Measurements from ENCODE around the gene PROX1. TPM values are rescaled to one million over a fixed set of nuclear protein-coding genes. Genes with fewer than 3 reads are reported as not detected.

PROX1 gene
- total and polyA plus RNA-seq, 8 donors = 0.23 to 6.1 (median 2.7) TPM

DNA sequence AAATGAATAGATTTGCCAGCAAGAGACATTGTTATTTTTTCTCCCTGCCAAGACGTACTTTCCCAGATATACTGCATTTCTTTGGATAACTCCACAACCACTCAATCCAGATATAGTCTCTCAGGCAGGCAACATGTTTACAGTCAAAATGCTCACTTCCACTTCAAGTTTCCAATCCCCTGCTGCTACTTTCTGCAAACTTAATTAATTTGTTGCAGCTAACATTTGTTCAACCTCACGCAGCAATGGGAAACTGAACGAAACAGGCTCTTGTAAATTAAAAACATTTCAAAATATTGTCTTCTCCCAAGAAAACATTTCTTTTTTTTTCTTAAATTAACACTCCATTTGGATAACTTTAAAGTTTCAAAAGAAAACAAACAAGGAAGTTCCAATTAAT, 45.7 kb upstream of the PROX1 start:
- H3K27ac ChIP-seq = no peak overlapping the region
- H3K4me1 ChIP-seq = no peaks in the 10 kb centered on the region
- H3K27me3 ChIP-seq = no peaks in the 10 kb centered on the region
- WGBS, 5 donors = 58 to 79% (median 71%) methylated on average over 3 of the region's 3 CpGs
- intact Hi-C loops (cut with DNase I; ENCODE audit: low total_unique reads) = no loop called here
- H3K9me3 ChIP-seq = no peaks in the 10 kb centered on the region
- TF ChIP-seq, protein P1, sequence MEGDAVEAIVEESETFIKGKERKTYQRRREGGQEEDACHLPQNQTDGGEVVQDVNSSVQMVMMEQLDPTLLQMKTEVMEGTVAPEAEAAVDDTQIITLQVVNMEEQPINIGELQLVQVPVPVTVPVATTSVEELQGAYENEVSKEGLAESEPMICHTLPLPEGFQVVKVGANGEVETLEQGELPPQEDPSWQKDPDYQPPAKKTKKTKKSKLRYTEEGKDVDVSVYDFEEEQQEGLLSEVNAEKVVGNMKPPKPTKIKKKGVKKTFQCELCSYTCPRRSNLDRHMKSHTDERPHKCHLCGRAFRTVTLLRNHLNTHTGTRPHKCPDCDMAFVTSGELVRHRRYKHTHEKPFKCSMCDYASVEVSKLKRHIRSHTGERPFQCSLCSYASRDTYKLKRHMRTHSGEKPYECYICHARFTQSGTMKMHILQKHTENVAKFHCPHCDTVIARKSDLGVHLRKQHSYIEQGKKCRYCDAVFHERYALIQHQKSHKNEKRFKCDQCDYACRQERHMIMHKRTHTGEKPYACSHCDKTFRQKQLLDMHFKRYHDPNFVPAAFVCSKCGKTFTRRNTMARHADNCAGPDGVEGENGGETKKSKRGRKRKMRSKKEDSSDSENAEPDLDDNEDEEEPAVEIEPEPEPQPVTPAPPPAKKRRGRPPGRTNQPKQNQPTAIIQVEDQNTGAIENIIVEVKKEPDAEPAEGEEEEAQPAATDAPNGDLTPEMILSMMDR (IDR thresholded peaks at IDR 0.05) = no peak
- TF ChIP-seq POLR2AphosphoS5 (IDR thresholded peaks at IDR 0.05) (no peak), EP300 (IDR thresholded peaks at IDR 0.05) (no peak), POLR2A (IDR thresholded peaks at IDR 0.05) (no peak)
- DNase-seq = no peak
- no peak overlapping the region for H3K4me3 ChIP-seq
- H3K36me3 ChIP-seq = no peaks in the 10 kb centered on the region

DNA sequence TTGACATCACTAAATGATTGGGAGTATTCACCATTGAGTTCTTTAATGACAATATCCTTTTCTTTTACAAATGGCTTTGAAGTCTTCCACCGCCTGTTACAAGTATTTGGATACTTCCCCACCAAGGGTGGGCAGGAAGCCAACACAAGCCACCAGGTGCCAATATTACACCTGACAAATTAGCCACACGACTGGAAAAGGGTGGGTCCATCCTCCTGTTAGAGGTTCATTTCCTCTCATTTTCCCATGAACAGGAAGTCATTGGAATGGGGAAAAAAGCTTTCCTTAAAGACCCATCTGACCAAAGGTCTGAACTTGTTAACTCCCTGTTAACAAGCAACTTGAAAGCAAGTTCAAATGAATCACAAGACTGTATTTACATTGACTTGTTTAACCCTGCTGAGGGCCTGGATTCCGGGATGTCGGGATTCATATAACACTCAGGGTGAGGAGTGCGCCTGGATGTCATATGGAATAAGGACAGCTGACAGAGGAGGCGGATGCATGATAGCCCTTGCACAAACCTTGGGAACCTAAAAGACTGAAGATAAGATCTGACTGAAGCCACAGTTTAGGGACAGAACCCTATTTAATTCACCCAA, 40.5 kb upstream of the PROX1 start:
- no peak overlapping the region for H3K4me3 ChIP-seq
- no peaks in the 10 kb centered on the region for H3K36me3 ChIP-seq
- no peaks in the 10 kb centered on the region for H3K4me1 ChIP-seq
- no peaks in the 10 kb centered on the region for H3K27me3 ChIP-seq
- peak; percentile 1 to 45 for DNase-seq
- H3K27ac ChIP-seq = no peak overlapping the region
- no peaks in the 10 kb centered on the region for H3K9me3 ChIP-seq
- intact Hi-C loops (cut with DNase I; ENCODE audit: low total_unique reads) = no loop called here
- 45 to 60% (median 49%) methylated on average over 6 of the region's 6 CpGs for WGBS, 5 donors
- TF ChIP-seq EP300 (IDR thresholded peaks at IDR 0.05) (no peak), POLR2AphosphoS5 (IDR thresholded peaks at IDR 0.05) (no peak), POLR2A (IDR thresholded peaks at IDR 0.05) (no peak)
- TF ChIP-seq, protein P1 (IDR thresholded peaks at IDR 0.05) = no peak

DNA sequence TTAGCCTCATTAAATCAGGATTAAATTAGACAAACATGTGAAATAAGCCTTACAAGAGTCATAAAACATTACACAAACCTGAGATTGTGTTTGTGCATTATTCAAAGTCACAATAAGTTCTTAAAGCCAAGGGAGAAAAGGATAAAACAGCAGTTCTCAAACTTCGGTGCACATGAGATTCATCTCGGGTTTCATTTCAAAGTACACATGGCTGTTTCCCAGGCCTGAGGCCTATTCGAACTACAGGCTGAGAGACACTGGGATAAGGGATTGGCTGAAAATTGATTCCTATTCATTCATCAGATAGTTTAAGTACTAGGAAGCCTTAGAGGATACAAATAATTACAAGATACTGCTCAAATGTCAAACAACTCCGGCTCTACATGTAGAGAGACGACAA, 35.9 kb upstream of the PROX1 start:
- TF ChIP-seq, protein P1 (IDR thresholded peaks at IDR 0.05) = no peak
- TF ChIP-seq POLR2AphosphoS5 (IDR thresholded peaks at IDR 0.05) = no peak
- TF ChIP-seq EP300 (IDR thresholded peaks at IDR 0.05) = no peak
- TF ChIP-seq POLR2A (IDR thresholded peaks at IDR 0.05) = no peak
- Histone ChIP-seq H3K27ac (no peak overlapping the region), H3K4me1 (no peaks in the 10 kb centered on the region), H3K4me3 (no peak overlapping the region), H3K27me3 (no peaks in the 10 kb centered on the region), H3K36me3 (no peaks in the 10 kb centered on the region), H3K9me3 (no peaks in the 10 kb centered on the region)
- 71 to 87% (median 85%) methylated on average over 5 of the region's 5 CpGs for WGBS, 5 donors
- intact Hi-C loops (cut with DNase I; ENCODE audit: low total_unique reads) = no loop called here
- no peak for DNase-seq

DNA sequence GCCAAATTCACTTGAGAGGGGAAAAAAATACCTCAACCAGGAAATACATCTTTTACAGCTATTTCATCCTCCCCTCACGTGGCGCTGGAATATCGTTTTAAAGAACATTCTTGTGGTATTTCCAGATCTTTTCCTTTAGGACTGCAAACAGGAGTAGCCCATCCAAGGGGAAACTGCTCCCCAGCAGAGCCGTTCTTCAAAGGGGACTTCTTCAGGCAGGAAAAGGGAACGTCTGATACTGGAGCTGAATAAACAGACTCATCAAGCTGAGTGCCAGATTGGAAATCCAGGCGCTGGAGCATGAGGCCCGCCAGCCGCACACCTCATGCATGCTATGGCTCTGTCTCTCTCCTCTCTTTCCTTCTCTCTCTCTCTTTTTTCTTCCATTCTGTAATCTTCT, 34.0 kb upstream of the PROX1 start:
- no peaks in the 10 kb centered on the region for H3K9me3 ChIP-seq
- no peaks in the 10 kb centered on the region for H3K4me1 ChIP-seq
- H3K36me3 ChIP-seq = no peaks in the 10 kb centered on the region
- intact Hi-C loops (cut with DNase I; ENCODE audit: low total_unique reads) = no loop called here
- H3K27ac ChIP-seq = no peak overlapping the region
- no peak overlapping the region for H3K4me3 ChIP-seq
- TF ChIP-seq, protein P1 (IDR thresholded peaks at IDR 0.05) = no peak
- TF ChIP-seq POLR2AphosphoS5 (IDR thresholded peaks at IDR 0.05) = no peak
- TF ChIP-seq EP300 (IDR thresholded peaks at IDR 0.05) = no peak
- TF ChIP-seq POLR2A (IDR thresholded peaks at IDR 0.05) = no peak
- H3K27me3 ChIP-seq = no peaks in the 10 kb centered on the region
- peak in 1 of 2 donors; percentile 9 for DNase-seq
- 69 to 75% (median 72%) methylated on average over 8 of the region's 8 CpGs for WGBS, 5 donors
